Upper lobe of right lung (tissue), 1 donor: Measurements from ENCODE around the gene SMARCB1. TPM values are rescaled to one million over a fixed set of nuclear protein-coding genes. Genes with fewer than 3 reads are reported as not detected.

Experiments
- total RNA-seq: library from RNA; stranded (reverse); fragmentation: NEBNext Ultra II Directional; extraction: Animal tissue kit (Norgen Biotek cat#: 25700); gene quantifications from one replicate; pipeline ENCODE4 v1.2.1, GENCODE V29; 2021
- donor health status: DM: no; HTN: yes; CAD: no; lungs with severe emphysema.

The SMARCB1 gene
- total RNA-seq, 1 donor from 2014 or later = 59.6 TPM

Other genes with a start within 250 kb of the SMARCB1 start
- not detected for gene IGLL1, start 206.7 kb upstream of the SMARCB1 start, total RNA-seq
- gene DRICH1, start 154.6 kb upstream of the SMARCB1 start, total RNA-seq = 0.96 TPM
- 1.2 TPM for gene RGL4, start 96.0 kb upstream of the SMARCB1 start, total RNA-seq
- 6.1 TPM for gene ZNF70, start 35.9 kb upstream of the SMARCB1 start, total RNA-seq
- gene VPREB3, start 32.5 kb upstream of the SMARCB1 start, total RNA-seq = not detected
- not detected for gene C22orf15, start 24.0 kb upstream of the SMARCB1 start, total RNA-seq
- gene CHCHD10, start 19.0 kb upstream of the SMARCB1 start, total RNA-seq = 102 TPM
- 1.9 TPM for gene MMP11, start 14.1 kb upstream of the SMARCB1 start, total RNA-seq
- gene DERL3, start 52.0 kb downstream of the SMARCB1 start, total RNA-seq = 3.8 TPM
- gene SLC2A11, start 70.9 kb downstream of the SMARCB1 start, total RNA-seq = 13.2 TPM
- gene MIF, start 107.4 kb downstream of the SMARCB1 start, total RNA-seq = 236 TPM
- gene GSTT2B, start 174.2 kb downstream of the SMARCB1 start, total RNA-seq = 9.8 TPM
- gene DDTL, start 179.9 kb downstream of the SMARCB1 start, total RNA-seq = 2.5 TPM
- gene DDT, start 187.5 kb downstream of the SMARCB1 start, total RNA-seq = 88.7 TPM
- 1.1 TPM for gene GSTT2, start 193.2 kb downstream of the SMARCB1 start, total RNA-seq
- gene GSTT4, start 218.5 kb downstream of the SMARCB1 start, total RNA-seq = not detected
- gene CABIN1, start 224.3 kb downstream of the SMARCB1 start, total RNA-seq = 92.0 TPM